ENCODE measurements around the gene DNAJC11.
"Not testable (repeated sequence)": the region's sequence is repeated elsewhere in the genome, so short reads cannot be mapped to it uniquely, and the experiment has no call there.

The DNAJC11 gene

GRCh38 chr1:6724517-6725141 is 23.0 kb upstream of the DNAJC11 start:
- H3K27me3 Mint-ChIP-seq = no peaks in the 10 kb centered on the region
- peaks cover 5% of the 10 kb centered on the region for H3K4me1 Mint-ChIP-seq (ENCODE audit: low read depth)
- intact Hi-C loops (cut with micrococcal nuclease) = loop anchor here (5.0 kb wide), 3 partner anchors 58 to 493 kb away; no protein-coding TSS in a partner anchor
- H3K36me3 Mint-ChIP-seq (ENCODE audit: low read depth) = no peaks in the 10 kb centered on the region
- no peaks in the 10 kb centered on the region for H3K9me3 Mint-ChIP-seq
- no peak overlapping the region for H3K27ac Mint-ChIP-seq
- H3K4me3 Mint-ChIP-seq = no peak overlapping the region

GRCh38 chr1:6723621-6724428 is 22.2 kb upstream of the DNAJC11 start:
- Mint-ChIP-seq H3K4me1 (ENCODE audit: low read depth) (peaks cover 5% of the 10 kb centered on the region), H3K4me3 (no peak overlapping the region), H3K36me3 (ENCODE audit: low read depth) (no peaks in the 10 kb centered on the region), H3K27ac (no peak overlapping the region), H3K9me3 (no peaks in the 10 kb centered on the region), H3K27me3 (no peaks in the 10 kb centered on the region)
- intact Hi-C loops (cut with micrococcal nuclease) = loop anchor here (5.0 kb wide), 2 partner anchors 348 to 493 kb away; no protein-coding TSS in a partner anchor

- Mint-ChIP-seq H3K27me3 (peaks cover 21% of the 10 kb centered on the region), H3K27ac (no peak overlapping the region), H3K4me1 (ENCODE audit: low read depth) (no peaks in the 10 kb centered on the region), H3K9me3 (peaks cover 9% of the 10 kb centered on the region), H3K4me3 (no peak overlapping the region), H3K36me3 (ENCODE audit: low read depth) (no peaks in the 10 kb centered on the region)
- intact Hi-C loops (cut with micrococcal nuclease) = no loop called here
Measured at GRCh38 chr1:6711174-6711573, 9.6 kb upstream of the DNAJC11 start.

- intact Hi-C loops (cut with micrococcal nuclease) = no loop called here
Measured at GRCh38 chr1:6704746-6705145, 3.1 kb upstream of the DNAJC11 start.

GRCh38 chr1:6703016-6703415 is 1.4 kb upstream of the DNAJC11 start:
- H3K27ac Mint-ChIP-seq = peak overlapping the region; percentile 89
- H3K4me1 Mint-ChIP-seq (ENCODE audit: low read depth) = peaks cover 31% of the 10 kb centered on the region
- intact Hi-C loops (cut with micrococcal nuclease) = no loop called here
- H3K9me3 Mint-ChIP-seq = no peaks in the 10 kb centered on the region
- H3K36me3 Mint-ChIP-seq (ENCODE audit: low read depth) = peaks cover 18% of the 10 kb centered on the region
- peaks cover 9% of the 10 kb centered on the region for H3K27me3 Mint-ChIP-seq
- no peak overlapping the region for H3K4me3 Mint-ChIP-seq

More at GRCh38 chr1:6704746-6705145, 3.1 kb upstream of the DNAJC11 start:
- no peak overlapping the region for H3K4me3 Mint-ChIP-seq
- peaks cover 16% of the 10 kb centered on the region for H3K27me3 Mint-ChIP-seq
- H3K4me1 Mint-ChIP-seq (ENCODE audit: low read depth) = peaks cover 19% of the 10 kb centered on the region
- H3K9me3 Mint-ChIP-seq = no peaks in the 10 kb centered on the region
- H3K36me3 Mint-ChIP-seq (ENCODE audit: low read depth) = peaks cover 6% of the 10 kb centered on the region
- no peak overlapping the region for H3K27ac Mint-ChIP-seq

- intact Hi-C loops (cut with micrococcal nuclease) = no loop called here
- Mint-ChIP-seq H3K9me3 (no peaks in the 10 kb centered on the region), H3K4me3 (peak overlapping the region; percentile 83)
Measured at GRCh38 chr1:6700853-6701436, 671 bp downstream of the DNAJC11 start.

GRCh38 chr1:6699915-6700314 is 1.7 kb downstream of the DNAJC11 start:
- Mint-ChIP-seq H3K27ac (peak overlapping the region; percentile 89), H3K4me1 (ENCODE audit: low read depth) (peaks cover 32% of the 10 kb centered on the region), H3K36me3 (ENCODE audit: low read depth) (peaks cover 26% of the 10 kb centered on the region)
- H3K9me3 Mint-ChIP-seq; intact Hi-C loops (cut with micrococcal nuclease); H3K27me3 Mint-ChIP-seq; H3K4me3 Mint-ChIP-seq: not testable (repeated sequence)

More at GRCh38 chr1:6700853-6701436, 671 bp downstream of the DNAJC11 start:
- peaks cover 2% of the 10 kb centered on the region for H3K27me3 Mint-ChIP-seq
- H3K36me3 Mint-ChIP-seq (ENCODE audit: low read depth) = peaks cover 26% of the 10 kb centered on the region
- peaks cover 32% of the 10 kb centered on the region for H3K4me1 Mint-ChIP-seq (ENCODE audit: low read depth)
- H3K27ac Mint-ChIP-seq = peak overlapping the region; percentile 89

- Mint-ChIP-seq H3K27ac (no peak overlapping the region), H3K9me3 (no peaks in the 10 kb centered on the region), H3K4me3 (no peak overlapping the region), H3K27me3 (no peaks in the 10 kb centered on the region), H3K36me3 (ENCODE audit: low read depth) (peaks cover 48% of the 10 kb centered on the region), H3K4me1 (ENCODE audit: low read depth) (peaks cover 24% of the 10 kb centered on the region)
- intact Hi-C loops (cut with micrococcal nuclease) = no loop called here
Measured at GRCh38 chr1:6695868-6696267, 5.7 kb downstream of the DNAJC11 start.

GRCh38 chr1:6694121-6694713 is 7.4 kb downstream of the DNAJC11 start:
- H3K27me3 Mint-ChIP-seq = no peaks in the 10 kb centered on the region
- intact Hi-C loops (cut with micrococcal nuclease) = no loop called here
- no peaks in the 10 kb centered on the region for H3K9me3 Mint-ChIP-seq
- peaks cover 44% of the 10 kb centered on the region for H3K36me3 Mint-ChIP-seq (ENCODE audit: low read depth)
- no peak overlapping the region for H3K27ac Mint-ChIP-seq
- no peak overlapping the region for H3K4me3 Mint-ChIP-seq
- peaks cover 15% of the 10 kb centered on the region for H3K4me1 Mint-ChIP-seq (ENCODE audit: low read depth)

- peaks cover 11% of the 10 kb centered on the region for H3K4me1 Mint-ChIP-seq (ENCODE audit: low read depth)
- H3K9me3 Mint-ChIP-seq = no peaks in the 10 kb centered on the region
- H3K27ac Mint-ChIP-seq = no peak overlapping the region
- intact Hi-C loops (cut with micrococcal nuclease) = no loop called here
- no peaks in the 10 kb centered on the region for H3K27me3 Mint-ChIP-seq
- H3K4me3 Mint-ChIP-seq = no peak overlapping the region
- H3K36me3 Mint-ChIP-seq (ENCODE audit: low read depth) = peaks cover 34% of the 10 kb centered on the region
Measured at GRCh38 chr1:6692956-6693355, 8.7 kb downstream of the DNAJC11 start.

- H3K4me3 Mint-ChIP-seq = no peak overlapping the region
- intact Hi-C loops (cut with micrococcal nuclease) = no loop called here
- no peaks in the 10 kb centered on the region for H3K9me3 Mint-ChIP-seq
- H3K36me3 Mint-ChIP-seq (ENCODE audit: low read depth) = peaks cover 27% of the 10 kb centered on the region
- H3K4me1 Mint-ChIP-seq (ENCODE audit: low read depth) = peaks cover 11% of the 10 kb centered on the region
- no peaks in the 10 kb centered on the region for H3K27me3 Mint-ChIP-seq
- H3K27ac Mint-ChIP-seq = no peak overlapping the region
Measured at GRCh38 chr1:6691507-6691906, 10.1 kb downstream of the DNAJC11 start.

- Mint-ChIP-seq H3K9me3 (no peaks in the 10 kb centered on the region), H3K36me3 (ENCODE audit: low read depth) (peaks cover 32% of the 10 kb centered on the region), H3K4me1 (ENCODE audit: low read depth) (peaks cover 11% of the 10 kb centered on the region), H3K27me3 (no peaks in the 10 kb centered on the region), H3K27ac (no peak overlapping the region), H3K4me3 (no peak overlapping the region)
- intact Hi-C loops (cut with micrococcal nuclease) = no loop called here
Measured at GRCh38 chr1:6690186-6690585, 11.4 kb downstream of the DNAJC11 start.

GRCh38 chr1:6688757-6689156 is 12.9 kb downstream of the DNAJC11 start:
- H3K4me3 Mint-ChIP-seq = no peak overlapping the region
- H3K4me1 Mint-ChIP-seq (ENCODE audit: low read depth) = peaks cover 11% of the 10 kb centered on the region
- H3K36me3 Mint-ChIP-seq (ENCODE audit: low read depth) = peaks cover 27% of the 10 kb centered on the region
- H3K27me3 Mint-ChIP-seq = no peaks in the 10 kb centered on the region
- H3K27ac Mint-ChIP-seq = no peak overlapping the region
- no peaks in the 10 kb centered on the region for H3K9me3 Mint-ChIP-seq
- intact Hi-C loops (cut with micrococcal nuclease) = no loop called here

GRCh38 chr1:6688001-6688400 is 13.6 kb downstream of the DNAJC11 start:
- H3K4me3 Mint-ChIP-seq = no peak overlapping the region
- peaks cover 33% of the 10 kb centered on the region for H3K36me3 Mint-ChIP-seq (ENCODE audit: low read depth)
- H3K27me3 Mint-ChIP-seq = no peaks in the 10 kb centered on the region
- intact Hi-C loops (cut with micrococcal nuclease) = no loop called here
- no peak overlapping the region for H3K27ac Mint-ChIP-seq
- peaks cover 11% of the 10 kb centered on the region for H3K4me1 Mint-ChIP-seq (ENCODE audit: low read depth)
- H3K9me3 Mint-ChIP-seq = no peaks in the 10 kb centered on the region
